K562 (cell line): ENCODE measurements around the gene DIMT1. TPM values are rescaled to one million over a fixed set of nuclear protein-coding genes. Genes with fewer than 3 reads are reported as not detected.

Experiments used
- ATF1 ChIP-seq, 2 experiments: fragments of 450-650 bp in 1 of 2; IDR thresholded peaks; 2 replicates each; pipeline ENCODE4 v1.6.1; 2016; ENCODE audit warnings: missing compliant biosample characterization in 1 of 2, missing genetic modification characterization in 1 of 2
- FOS ChIP-seq: IDR thresholded peaks from 3 replicates; pipeline ENCODE4 v1.6.1; 2011; ENCODE audit not compliant: insufficient read length; ENCODE audit errors: extremely low read depth
- HCFC1 ChIP-seq: IDR thresholded peaks from 2 replicates; pipeline ENCODE4 v1.6.1; 2012; ENCODE audit warnings: low read depth, low read length, improper control_type of control experiment
- HDAC3 ChIP-seq: fragments of 450-650 bp; IDR thresholded peaks from 2 replicates; pipeline ENCODE4 v1.6.1; 2018; ENCODE audit warnings: borderline replicate concordance, mild to moderate bottlenecking, moderate library complexity; ENCODE audit not compliant: partially characterized antibody
- LEF1 ChIP-seq: fragments of 450-650 bp; IDR thresholded peaks from 2 replicates; pipeline ENCODE4 v1.6.1; 2016; ENCODE audit warnings: mild to moderate bottlenecking
- MCM2 ChIP-seq: fragments of 450-650 bp; IDR thresholded peaks from 2 replicates; pipeline ENCODE4 v1.6.1; 2017; ENCODE audit warnings: low read depth, mild to moderate bottlenecking
- NR1H2 ChIP-seq: sonication (generic); formaldehyde crosslinking; IDR thresholded peaks from 2 replicates; pipeline ENCODE4 v1.4.0; 2020; ENCODE audit warnings: mild to moderate bottlenecking, missing genetic modification reagents
- RBM14 ChIP-seq: fragments of 200-400 bp; formaldehyde crosslinking; IDR thresholded peaks from 2 replicates; pipeline ENCODE4 v1.6.1; 2018; ENCODE audit warnings: low read depth, mild to moderate bottlenecking, low read length, moderate library complexity, borderline replicate concordance; ENCODE audit not compliant: insufficient read depth
- RFX5 ChIP-seq: IDR thresholded peaks from 2 replicates; pipeline ENCODE4 v1.6.1; 2011; ENCODE audit warnings: low read depth, mild to moderate bottlenecking, improper control_type of control experiment, low read length
- TBP ChIP-seq: optimal IDR thresholded peaks from 2 replicates; pipeline ENCODE3; 2011; ENCODE audit warnings: low read depth, low read length, improper control_type of control experiment
- WHSC1 ChIP-seq: IDR thresholded peaks from one replicate; pipeline ENCODE4 v1.6.1; 2012; ENCODE audit warnings: low read length, control low read depth, inconsistent platforms
- ZFP1 ChIP-seq: fragments of 450-650 bp; formaldehyde crosslinking; IDR thresholded peaks from 2 replicates; pipeline ENCODE4 v1.4.0; 2020; ENCODE audit warnings: mild to moderate bottlenecking, mixed read lengths
- ZNF143 ChIP-seq: sonication (generic); formaldehyde crosslinking; IDR thresholded peaks from 2 replicates; pipeline ENCODE4 v1.9.0; 2022; ENCODE audit warnings: mild to moderate bottlenecking, missing genetic modification reagents
- ZNF699 ChIP-seq: fragments of 250-450 bp; sonication (Bioruptor Pico); IDR thresholded peaks from 2 replicates; pipeline ENCODE4 v1.8.0; 2021; ENCODE audit warnings: mild to moderate bottlenecking, moderate library complexity; ENCODE audit not compliant: insufficient replicate concordance
- polyA plus RNA-seq, 8 experiments: library from polyadenylated mRNA; depleted of rRNA in 4 of 8; stranded (reverse) in 5 of 8; unstranded in 3 of 8; fragments of >200 nt; fragmentation: Nextera tagmentation in 2 of 8; fragmentation: Illumina TruSeq in 1 of 8; extraction: Ambion mirVana in 2 of 8; extraction: Trizol in 1 of 8; gene quantifications; 2 replicates each; pipeline versions ENCODE4 v1.2.1 to v1.2.3, GENCODE V29; 2011 to 2014; ENCODE audit warnings: inconsistent platforms in 1 of 8, missing spikeins in 1 of 8
- total RNA-seq, 7 experiments: library from RNA; depleted of rRNA in 6 of 7; stranded (reverse); fragments of >200 nt in 6 of 7; fragmentation: Illumina TruSeq in 2 of 7; extraction: Trizol in 2 of 7; gene quantifications; 2 replicates each; pipeline versions ENCODE4 v1.2.1 to v1.2.3, GENCODE V29; 2011 to 2021; ENCODE audit warnings: low replicate concordance in 1 of 7
- TF ChIP-seq, protein P1 (sequence below): fragments of 450-650 bp; IDR thresholded peaks from 2 replicates; pipeline ENCODE4 v1.6.1; 2016; ENCODE audit warnings: low read depth, mild to moderate bottlenecking, moderate library complexity
- TF ChIP-seq, protein P2 (sequence below): fragments of 450-650 bp; formaldehyde crosslinking; conservative IDR thresholded peaks from 2 replicates; pipeline ENCODE4 v1.4.0; 2022; ENCODE audit warnings: mild to moderate bottlenecking, missing genetic modification characterization
- TF ChIP-seq, protein P3 (sequence below), 2 experiments: fragments of 450-650 bp; conservative IDR thresholded peaks; 2 replicates each; pipeline ENCODE4 v1.6.1; 2017; ENCODE audit warnings: mild to moderate bottlenecking in 2 of 2, moderate library complexity in 2 of 2
- TF ChIP-seq, protein P4 (sequence below): IDR thresholded peaks from 2 replicates; pipeline ENCODE4 v1.6.1; 2012; ENCODE audit warnings: low read depth, low read length, improper control_type of control experiment, borderline replicate concordance
- TF ChIP-seq, protein P5 (sequence below): fragments of 250-450 bp; sonication (Bioruptor Pico); IDR thresholded peaks from 2 replicates; pipeline ENCODE4 v1.4.0; 2020; ENCODE audit warnings: mild to moderate bottlenecking, moderate library complexity

The DIMT1 gene
- total and polyA plus RNA-seq, 9 of the 15 experiments (the other 6 are each of a cell fraction or from before 2014, with no cell fraction given), result 28.9 to 85.3 (median 54.1) TPM

DNA sequence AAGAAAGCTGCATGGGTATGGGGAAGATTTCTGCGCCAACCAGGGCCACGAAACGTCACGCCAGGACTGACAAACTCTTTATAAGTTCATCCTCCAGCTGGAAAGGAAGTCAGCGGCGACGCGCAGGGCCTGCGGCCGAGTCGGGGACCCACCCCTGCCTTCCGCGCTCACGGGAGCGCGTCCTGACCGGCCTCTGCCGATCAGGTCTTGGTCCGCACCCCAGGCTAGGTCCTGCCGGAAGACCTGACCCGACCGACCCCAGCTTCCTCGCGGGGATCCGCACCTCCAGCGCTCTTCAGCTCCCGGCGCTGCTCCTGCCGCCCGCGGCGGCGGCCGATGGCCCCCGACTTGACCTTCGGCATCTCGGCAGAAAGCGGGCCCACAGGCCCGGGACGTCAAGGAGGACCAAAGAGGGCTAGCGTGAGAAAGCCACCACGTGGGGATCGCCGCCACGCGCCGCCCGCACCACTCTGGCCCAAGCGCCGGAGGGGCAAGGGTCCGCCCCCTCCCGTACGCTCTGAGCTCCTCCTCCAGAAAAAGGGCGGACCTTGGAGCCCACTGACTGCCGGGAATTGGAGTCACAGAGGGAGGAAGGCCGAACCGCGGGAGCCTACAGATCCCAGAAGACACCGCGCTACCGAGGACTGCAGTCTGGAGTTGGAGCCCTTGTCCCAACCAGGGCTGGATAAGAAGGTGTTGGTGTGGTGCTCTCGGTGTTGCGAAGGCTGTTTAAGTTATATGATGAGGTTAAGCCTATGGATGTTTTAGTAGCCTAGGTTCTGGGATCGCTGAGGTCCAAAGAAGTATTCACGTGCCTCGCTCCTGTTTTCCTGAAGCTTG lies at the start of gene DIMT1 (continued):
- TF ChIP-seq WHSC1 (no peak), MCM2 (no peak), HCFC1 (peak; percentile 93), FOS (no peak), RBM14 (0 out of 2 replicates have a peak, but pooled peaks have one; percentile 59), LEF1 (no peak), ZNF143 (CRISPR knock-in tag) (peak; percentile 93), NR1H2 (CRISPR knock-in tag) (no peak), RFX5 (no peak), ZNF699 (CRISPR knock-in tag) (no peak), ATF1 (CRISPR knock-in tag; IDR thresholded peaks at IDR 0.05) (no peak), ATF1 (tag; IDR thresholded peaks at IDR 0.05) (peak; percentile 84), ZFP1 (CRISPR knock-in tag) (no peak), HDAC3 (no peak), TBP (peak; percentile 79)
- TF ChIP-seq, protein P1, sequence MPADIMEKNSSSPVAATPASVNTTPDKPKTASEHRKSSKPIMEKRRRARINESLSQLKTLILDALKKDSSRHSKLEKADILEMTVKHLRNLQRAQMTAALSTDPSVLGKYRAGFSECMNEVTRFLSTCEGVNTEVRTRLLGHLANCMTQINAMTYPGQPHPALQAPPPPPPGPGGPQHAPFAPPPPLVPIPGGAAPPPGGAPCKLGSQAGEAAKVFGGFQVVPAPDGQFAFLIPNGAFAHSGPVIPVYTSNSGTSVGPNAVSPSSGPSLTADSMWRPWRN, result peak; percentile 38
- TF ChIP-seq, protein P2, sequence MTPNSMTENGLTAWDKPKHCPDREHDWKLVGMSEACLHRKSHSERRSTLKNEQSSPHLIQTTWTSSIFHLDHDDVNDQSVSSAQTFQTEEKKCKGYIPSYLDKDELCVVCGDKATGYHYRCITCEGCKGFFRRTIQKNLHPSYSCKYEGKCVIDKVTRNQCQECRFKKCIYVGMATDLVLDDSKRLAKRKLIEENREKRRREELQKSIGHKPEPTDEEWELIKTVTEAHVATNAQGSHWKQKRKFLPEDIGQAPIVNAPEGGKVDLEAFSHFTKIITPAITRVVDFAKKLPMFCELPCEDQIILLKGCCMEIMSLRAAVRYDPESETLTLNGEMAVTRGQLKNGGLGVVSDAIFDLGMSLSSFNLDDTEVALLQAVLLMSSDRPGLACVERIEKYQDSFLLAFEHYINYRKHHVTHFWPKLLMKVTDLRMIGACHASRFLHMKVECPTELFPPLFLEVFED (CRISPR knock-in tag), result peak; percentile 42; the same call in 1 of the 2 replicates
- TF ChIP-seq, protein P3, sequence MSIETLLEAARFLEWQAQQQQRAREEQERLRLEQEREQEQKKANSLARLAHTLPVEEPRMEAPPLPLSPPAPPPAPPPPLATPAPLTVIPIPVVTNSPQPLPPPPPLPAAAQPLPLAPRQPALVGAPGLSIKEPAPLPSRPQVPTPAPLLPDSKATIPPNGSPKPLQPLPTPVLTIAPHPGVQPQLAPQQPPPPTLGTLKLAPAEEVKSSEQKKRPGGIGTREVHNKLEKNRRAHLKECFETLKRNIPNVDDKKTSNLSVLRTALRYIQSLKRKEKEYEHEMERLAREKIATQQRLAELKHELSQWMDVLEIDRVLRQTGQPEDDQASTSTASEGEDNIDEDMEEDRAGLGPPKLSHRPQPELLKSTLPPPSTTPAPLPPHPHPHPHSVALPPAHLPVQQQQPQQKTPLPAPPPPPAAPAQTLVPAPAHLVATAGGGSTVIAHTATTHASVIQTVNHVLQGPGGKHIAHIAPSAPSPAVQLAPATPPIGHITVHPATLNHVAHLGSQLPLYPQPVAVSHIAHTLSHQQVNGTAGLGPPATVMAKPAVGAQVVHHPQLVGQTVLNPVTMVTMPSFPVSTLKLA (conservative IDR thresholded peaks at IDR 0.05), result peak; percentile 99
- TF ChIP-seq, protein P4, sequence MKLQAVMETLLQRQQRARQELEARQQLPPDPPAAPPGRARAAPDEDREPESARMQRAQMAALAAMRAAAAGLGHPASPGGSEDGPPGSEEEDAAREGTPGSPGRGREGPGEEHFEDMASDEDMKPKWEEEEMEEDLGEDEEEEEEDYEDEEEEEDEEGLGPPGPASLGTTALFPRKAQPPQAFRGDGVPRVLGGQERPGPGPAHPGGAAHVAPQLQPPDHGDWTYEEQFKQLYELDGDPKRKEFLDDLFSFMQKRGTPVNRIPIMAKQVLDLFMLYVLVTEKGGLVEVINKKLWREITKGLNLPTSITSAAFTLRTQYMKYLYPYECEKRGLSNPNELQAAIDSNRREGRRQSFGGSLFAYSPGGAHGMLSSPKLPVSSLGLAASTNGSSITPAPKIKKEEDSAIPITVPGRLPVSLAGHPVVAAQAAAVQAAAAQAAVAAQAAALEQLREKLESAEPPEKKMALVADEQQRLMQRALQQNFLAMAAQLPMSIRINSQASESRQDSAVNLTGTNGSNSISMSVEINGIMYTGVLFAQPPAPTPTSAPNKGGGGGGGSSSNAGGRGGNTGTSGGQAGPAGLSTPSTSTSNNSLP, result no peak
- TF ChIP-seq, protein P5, sequence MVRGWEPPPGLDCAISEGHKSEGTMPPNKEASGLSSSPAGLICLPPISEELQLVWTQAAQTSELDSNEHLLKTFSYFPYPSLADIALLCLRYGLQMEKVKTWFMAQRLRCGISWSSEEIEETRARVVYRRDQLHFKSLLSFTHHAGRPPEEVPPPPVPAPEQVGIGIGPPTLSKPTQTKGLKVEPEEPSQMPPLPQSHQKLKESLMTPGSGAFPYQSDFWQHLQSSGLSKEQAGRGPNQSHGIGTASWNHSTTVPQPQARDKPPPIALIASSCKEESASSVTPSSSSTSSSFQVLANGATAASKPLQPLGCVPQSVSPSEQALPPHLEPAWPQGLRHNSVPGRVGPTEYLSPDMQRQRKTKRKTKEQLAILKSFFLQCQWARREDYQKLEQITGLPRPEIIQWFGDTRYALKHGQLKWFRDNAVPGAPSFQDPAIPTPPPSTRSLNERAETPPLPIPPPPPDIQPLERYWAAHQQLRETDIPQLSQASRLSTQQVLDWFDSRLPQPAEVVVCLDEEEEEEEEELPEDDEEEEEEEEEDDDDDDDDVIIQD, result 0 out of 2 replicates have a peak, but pooled peaks have one; percentile 37
